ENCODE results near the gene ADAR. TPM values are rescaled to one million over a fixed set of nuclear protein-coding genes. Genes with fewer than 3 reads are reported as not detected.

The ADAR gene
- total RNA-seq, 3 donors from 2014 or later, result 127 to 149 (median 137) TPM

GRCh38 chr1:154556422-154556821 lies 51.6 kb downstream of the ADAR start:
- H3K36me3 ChIP-seq (ENCODE audit: low read depth), result peaks cover 36% of the 10 kb centered on the region
- H3K4me1 ChIP-seq (ENCODE audit: low read depth), result peaks cover 26% of the 10 kb centered on the region
- intact Hi-C loops (cut with DNase I, micrococcal nuclease), result no loop called here
- no peak for TF ChIP-seq CTCF (IDR thresholded peaks at IDR 0.05)
- no peaks in the 10 kb centered on the region for H3K9me3 ChIP-seq
- ATAC-seq (no peak), DNase-seq (no peak)
- no peak overlapping the region for H3K4me3 ChIP-seq

GRCh38 chr1:154553056-154554030 lies 54.6 kb downstream of the ADAR start:
- Histone ChIP-seq H3K4me1 (ENCODE audit: low read depth) (peaks cover 27% of the 10 kb centered on the region), H3K9me3 (no peaks in the 10 kb centered on the region), H3K4me3 (no peak overlapping the region), H3K36me3 (ENCODE audit: low read depth) (peaks cover 43% of the 10 kb centered on the region)
- ATAC-seq (no peak), DNase-seq (no peak)
- TF ChIP-seq CTCF (IDR thresholded peaks at IDR 0.05), result no peak
- intact Hi-C loops (cut with DNase I, micrococcal nuclease), result no loop called here

- H3K36me3 ChIP-seq (ENCODE audit: low read depth), result peaks cover 43% of the 10 kb centered on the region
- no peaks in the 10 kb centered on the region for H3K9me3 ChIP-seq
- DNase-seq (no peak), ATAC-seq (no peak)
- intact Hi-C loops (cut with DNase I, micrococcal nuclease), result no loop called here
- TF ChIP-seq CTCF (IDR thresholded peaks at IDR 0.05), result no peak
- no peak overlapping the region for H3K4me3 ChIP-seq
- H3K4me1 ChIP-seq (ENCODE audit: low read depth), result peaks cover 21% of the 10 kb centered on the region
Measured at GRCh38 chr1:154552036-154552435, 56.0 kb downstream of the ADAR start.

GRCh38 chr1:154551474-154551873 lies 56.5 kb downstream of the ADAR start:
- peaks cover 15% of the 10 kb centered on the region for H3K4me1 ChIP-seq (ENCODE audit: low read depth)
- intact Hi-C loops (cut with DNase I, micrococcal nuclease), result no loop called here
- ATAC-seq (peak; percentile 62), DNase-seq (peak in 2 of 3 donors; percentile 19 to 38)
- no peak for TF ChIP-seq CTCF (IDR thresholded peaks at IDR 0.05)
- H3K9me3 ChIP-seq, result no peaks in the 10 kb centered on the region
- H3K4me3 ChIP-seq, result no peak overlapping the region
- peaks cover 43% of the 10 kb centered on the region for H3K36me3 ChIP-seq (ENCODE audit: low read depth)

- no peak overlapping the region for H3K4me3 ChIP-seq
- no peak for DNase-seq
- no peaks in the 10 kb centered on the region for H3K9me3 ChIP-seq
- ATAC-seq, result no peak
- no peak for TF ChIP-seq CTCF (IDR thresholded peaks at IDR 0.05)
- intact Hi-C loops (cut with DNase I, micrococcal nuclease), result no loop called here
- peaks cover 43% of the 10 kb centered on the region for H3K36me3 ChIP-seq (ENCODE audit: low read depth)
- peaks cover 10% of the 10 kb centered on the region for H3K4me1 ChIP-seq (ENCODE audit: low read depth)
Measured at GRCh38 chr1:154550657-154551056, 57.3 kb downstream of the ADAR start.

All from mucosa of descending colon (tissue), 3 donors.